ENCODE results near the gene B3GNT9. TPM values are rescaled to one million over a fixed set of nuclear protein-coding genes. Genes with fewer than 3 reads are reported as not detected.
A peak's percentile ranks its signal among the peaks of the same experiment; 100 is the strongest.

The B3GNT9 gene
- polyA plus RNA-seq, 1 experiment, result 18.6 TPM

- Histone ChIP-seq H3K27me3 (ENCODE audit: control insufficient read depth, insufficient read depth, low read length) (no peaks in the 10 kb centered on the region), H3K9me3 (ENCODE audit: control insufficient read depth, insufficient read depth, low read length) (no peaks in the 10 kb centered on the region; the same call in 1 of the 2 replicates), H3K27ac (ENCODE audit: low read depth, low read length) (no peak overlapping the region), H3K4me3 (ENCODE audit: low read depth, low read length) (no peak overlapping the region)
- no peak for DNase-seq (ENCODE audit: low read depth, low spot score)
- ChIA-PET POLR2A (interaction anchor here (1.0 to 2.4 kb wide), 5 partner anchors 10 to 62 kb away, joined by 3 to 9 read pairs (median 3); partner anchors contain the start of gene TMEM208), CTCF (interaction anchor here (0.5 to 1.4 kb wide), 10 partner anchors 9 to 249 kb away, joined by 3 to 5 read pairs (median 4); partner anchors contain the start of gene CES3)
- peak; percentile 60 for TF ChIP-seq CTCF (IDR thresholded peaks at IDR 0.05; ENCODE audit: low read depth, low read length)
These were observed 47.5 kb upstream of the B3GNT9 start for GRCh38 chr16:67198238-67198734.

- H3K9me3 ChIP-seq (ENCODE audit: control insufficient read depth, insufficient read depth, low read length), result no peaks in the 10 kb centered on the region; the same call in 1 of the 2 replicates
- H3K27me3 ChIP-seq (ENCODE audit: control insufficient read depth, insufficient read depth, low read length), result no peaks in the 10 kb centered on the region
- POLR2A ChIA-PET, result interaction anchor here (1.0 to 2.4 kb wide), 5 partner anchors 11 to 63 kb away, joined by 3 to 9 read pairs (median 3); partner anchors contain the start of gene TMEM208
- DNase-seq (ENCODE audit: low read depth, low spot score), result no peak
- TF ChIP-seq CTCF (IDR thresholded peaks at IDR 0.05; ENCODE audit: low read depth, low read length), result no peak
- CTCF ChIA-PET, result interaction anchor here (0.5 to 1.4 kb wide), 9 partner anchors 8 to 250 kb away, joined by 3 to 5 read pairs (median 4); partner anchors contain the start of gene CES3
- no peak overlapping the region for H3K4me3 ChIP-seq (ENCODE audit: low read depth, low read length)
- no peak overlapping the region for H3K27ac ChIP-seq (ENCODE audit: low read depth, low read length)
These were observed 46.9 kb upstream of the B3GNT9 start for GRCh38 chr16:67197704-67198103.

GRCh38 chr16:67196881-67197280 lies 46.1 kb upstream of the B3GNT9 start:
- no peaks in the 10 kb centered on the region for H3K27me3 ChIP-seq (ENCODE audit: control insufficient read depth, insufficient read depth, low read length)
- no peak for DNase-seq (ENCODE audit: low read depth, low spot score)
- no peak for TF ChIP-seq CTCF (IDR thresholded peaks at IDR 0.05; ENCODE audit: low read depth, low read length)
- H3K4me3 ChIP-seq (ENCODE audit: low read depth, low read length), result no peak overlapping the region
- ChIA-PET CTCF (interaction anchor here (1.0 to 1.3 kb wide), 2 partner anchors 10 to 236 kb away, joined by 3 to 4 read pairs; partner anchors contain the start of gene CES3), POLR2A (no interaction called here)
- H3K27ac ChIP-seq (ENCODE audit: low read depth, low read length), result no peak overlapping the region
- no peaks in the 10 kb centered on the region; the same call in 1 of the 2 replicates for H3K9me3 ChIP-seq (ENCODE audit: control insufficient read depth, insufficient read depth, low read length)

GRCh38 chr16:67195676-67196075 lies 44.9 kb upstream of the B3GNT9 start:
- H3K4me3 ChIP-seq (ENCODE audit: low read depth, low read length), result no peak overlapping the region
- ChIA-PET CTCF (no interaction called here), POLR2A (no interaction called here)
- no peak for TF ChIP-seq CTCF (IDR thresholded peaks at IDR 0.05; ENCODE audit: low read depth, low read length)
- H3K27ac ChIP-seq (ENCODE audit: low read depth, low read length), result no peak overlapping the region
- DNase-seq (ENCODE audit: low read depth, low spot score), result no peak
- no peaks in the 10 kb centered on the region; the same call in 1 of the 2 replicates for H3K9me3 ChIP-seq (ENCODE audit: control insufficient read depth, insufficient read depth, low read length)
- no peaks in the 10 kb centered on the region for H3K27me3 ChIP-seq (ENCODE audit: control insufficient read depth, insufficient read depth, low read length)

GRCh38 chr16:67194260-67194659 lies 43.5 kb upstream of the B3GNT9 start:
- no peak for TF ChIP-seq CTCF (IDR thresholded peaks at IDR 0.05; ENCODE audit: low read depth, low read length)
- POLR2A ChIA-PET, result no interaction called here
- no peak for DNase-seq (ENCODE audit: low read depth, low spot score)
- Histone ChIP-seq H3K27ac (ENCODE audit: low read depth, low read length) (no peak overlapping the region), H3K27me3 (ENCODE audit: control insufficient read depth, insufficient read depth, low read length) (no peaks in the 10 kb centered on the region), H3K4me3 (ENCODE audit: low read depth, low read length) (no peak overlapping the region), H3K9me3 (ENCODE audit: control insufficient read depth, insufficient read depth, low read length) (no peaks in the 10 kb centered on the region; the same call in 1 of the 2 replicates)
- CTCF ChIA-PET, result no interaction called here
